ENCODE results near the gene ADAMTS7. TPM values are rescaled to one million over a fixed set of nuclear protein-coding genes. Genes with fewer than 3 reads are reported as not detected.

ADAMTS7 gene
- total RNA-seq, 1 experiment from 2014 or later: 23.1 TPM

DNA sequence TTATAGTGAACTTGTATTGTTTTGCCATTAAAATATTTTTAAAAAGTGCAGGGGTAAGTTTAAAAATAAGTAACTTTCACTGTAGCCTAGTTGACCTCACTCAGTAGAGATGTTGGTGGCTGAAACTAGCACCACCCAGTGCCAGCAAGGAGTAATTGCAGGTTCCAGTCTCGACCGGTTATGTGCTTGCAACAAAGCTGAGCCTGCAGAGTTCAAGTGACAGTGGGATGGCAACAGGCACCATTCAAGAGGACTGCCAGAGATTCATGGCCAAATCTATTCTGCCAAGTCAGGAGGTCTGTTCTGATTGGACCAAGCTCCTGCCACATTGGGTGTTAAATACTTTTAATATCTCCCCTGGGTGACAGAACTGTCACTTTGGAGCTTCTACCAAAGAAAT lies 2.7 kb downstream of the ADAMTS7 start:
- H3K23ac ChIP-seq (ENCODE audit: insufficient read length, low read depth, low read length): no peak overlapping the region
- no peak overlapping the region for H4K91ac ChIP-seq (ENCODE audit: insufficient read length, low read depth, low read length)
- H3T11ph ChIP-seq (ENCODE audit: low read length): no peak overlapping the region
- no peaks in the 10 kb centered on the region; the same call in 1 of the 2 replicates for H3K79me2 ChIP-seq (ENCODE audit: insufficient read depth, low read length)
- H3K14ac ChIP-seq (ENCODE audit: insufficient read depth, low read length): no peak overlapping the region
- peak; percentile 70 for DNase-seq
- no peak overlapping the region for H2BK5ac ChIP-seq (ENCODE audit: insufficient read length, low read length)
- no peak overlapping the region for H2BK20ac ChIP-seq (ENCODE audit: low read depth, low read length, poor library complexity, severe bottlenecking)
- no peak overlapping the region for H4K8ac ChIP-seq (replicated peaks; ENCODE audit: insufficient read length, low read depth, low read length)
- H3K27ac ChIP-seq (ENCODE audit: insufficient read length, low read depth, low read length): no peak overlapping the region
- H3K27me3 Mint-ChIP-seq (ENCODE audit: low read depth): peaks cover 32% of the 10 kb centered on the region
- no peak overlapping the region for H2BK12ac ChIP-seq (ENCODE audit: insufficient read length, low read depth, low read length)
- no peak overlapping the region for H2BK15ac ChIP-seq (ENCODE audit: low read depth, low read length)
- H3K36me3 Mint-ChIP-seq (ENCODE audit: insufficient read depth in 1 of 3, low read depth in 3 of 3): peaks cover 0 to 1% (median 0%) of the 10 kb centered on the region in 3 experiments; a peak in 2 of 7 replicates
- TF ChIP-seq, protein P1, sequence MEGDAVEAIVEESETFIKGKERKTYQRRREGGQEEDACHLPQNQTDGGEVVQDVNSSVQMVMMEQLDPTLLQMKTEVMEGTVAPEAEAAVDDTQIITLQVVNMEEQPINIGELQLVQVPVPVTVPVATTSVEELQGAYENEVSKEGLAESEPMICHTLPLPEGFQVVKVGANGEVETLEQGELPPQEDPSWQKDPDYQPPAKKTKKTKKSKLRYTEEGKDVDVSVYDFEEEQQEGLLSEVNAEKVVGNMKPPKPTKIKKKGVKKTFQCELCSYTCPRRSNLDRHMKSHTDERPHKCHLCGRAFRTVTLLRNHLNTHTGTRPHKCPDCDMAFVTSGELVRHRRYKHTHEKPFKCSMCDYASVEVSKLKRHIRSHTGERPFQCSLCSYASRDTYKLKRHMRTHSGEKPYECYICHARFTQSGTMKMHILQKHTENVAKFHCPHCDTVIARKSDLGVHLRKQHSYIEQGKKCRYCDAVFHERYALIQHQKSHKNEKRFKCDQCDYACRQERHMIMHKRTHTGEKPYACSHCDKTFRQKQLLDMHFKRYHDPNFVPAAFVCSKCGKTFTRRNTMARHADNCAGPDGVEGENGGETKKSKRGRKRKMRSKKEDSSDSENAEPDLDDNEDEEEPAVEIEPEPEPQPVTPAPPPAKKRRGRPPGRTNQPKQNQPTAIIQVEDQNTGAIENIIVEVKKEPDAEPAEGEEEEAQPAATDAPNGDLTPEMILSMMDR (conservative IDR thresholded peaks at IDR 0.05): peak; percentile 69
- whole genome bisulfite sequencing (ENCODE audit: extremely low coverage, insufficient read length, low lambda C conversion rate): no CpG with 5 or more reads among the region's 2 CpGs
- no peak overlapping the region for H3K4me2 ChIP-seq (ENCODE audit: insufficient read depth, insufficient read length, low read length)
- H2BK120ac ChIP-seq (ENCODE audit: low read depth, low read length, poor library complexity, severe bottlenecking): no peak overlapping the region
- peak overlapping the region; percentile 31 to 87 for H3K4me3 Mint-ChIP-seq
- no peak overlapping the region for H2AFZ ChIP-seq (ENCODE audit: low read length)
- H3K4me1 Mint-ChIP-seq: peaks cover 43 to 53% of the 10 kb centered on the region in 2 experiments
- H3K27me3 ChIP-seq (ENCODE audit: insufficient read depth, low read length): no peaks in the 10 kb centered on the region; the same call in 1 of the 2 replicates
- H2AK5ac ChIP-seq (ENCODE audit: insufficient read length, low read length): no peak overlapping the region
- H3K4ac ChIP-seq (ENCODE audit: low read depth, low read length): no peak overlapping the region
- no peak overlapping the region for H3K18ac ChIP-seq (ENCODE audit: insufficient read length, low read depth, low read length)
- H3K79me1 ChIP-seq (ENCODE audit: insufficient read depth, low read depth, low read length, poor library complexity, severe bottlenecking): no peaks in the 10 kb centered on the region
- no peak overlapping the region for H3K56ac ChIP-seq (ENCODE audit: insufficient read length, low read depth, low read length)
- no peaks in the 10 kb centered on the region for H4K20me1 ChIP-seq (ENCODE audit: control insufficient read depth, insufficient read depth, insufficient read length)
- H3K27ac Mint-ChIP-seq: no peak overlapping the region
- peaks cover 12% of the 10 kb centered on the region for H3K23me2 ChIP-seq (ENCODE audit: insufficient read length, low read depth, low read length, poor library complexity, severe bottlenecking)
- H4K5ac ChIP-seq (ENCODE audit: insufficient read length, low read depth, low read length): no peak overlapping the region
- H3K9me3 Mint-ChIP-seq: no peaks in the 10 kb centered on the region
- H3K9ac ChIP-seq (ENCODE audit: extremely low read depth, insufficient read length, low read length): no peak overlapping the region
- H3K9me3 ChIP-seq (ENCODE audit: control insufficient read depth, low read depth, low read length): no peaks in the 10 kb centered on the region
- H3K4me1 ChIP-seq (ENCODE audit: insufficient read depth, low read length): peaks cover 3% of the 10 kb centered on the region; the same call in 1 of the 2 replicates
